GM12801 (cell line): ENCODE data around the gene DTNB.

Experiments used
- CTCF ChIP-seq: IDR thresholded peaks from one replicate; pipeline ENCODE4 v1.5.1; 2011; ENCODE audit warnings: control low read depth; ENCODE audit not compliant: insufficient read length; ENCODE audit errors: extremely low read depth

The DTNB gene

GRCh38 chr2:25673300-25674076 is at the start of gene DTNB:
DTNB (minus strand) TSS chr2:25673577; CDS start chr2:25652660, 20,917 bp downstream.
- no peak for TF ChIP-seq CTCF

GRCh38 chr2:25722224-25722623 is 48.8 kb upstream of the DTNB start:
- no peak for TF ChIP-seq CTCF

GRCh38 chr2:25720575-25720974 is 47.2 kb upstream of the DTNB start:
- TF ChIP-seq CTCF, result no peak

GRCh38 chr2:25714740-25715139 is 41.4 kb upstream of the DTNB start:
- TF ChIP-seq CTCF, result no peak

- TF ChIP-seq CTCF, result no peak
Measured at GRCh38 chr2:25712455-25712854, 39.1 kb upstream of the DTNB start.

GRCh38 chr2:25711675-25712354 is 38.4 kb upstream of the DTNB start:
- TF ChIP-seq CTCF, result no peak

GRCh38 chr2:25710750-25711149 is 37.4 kb upstream of the DTNB start:
- no peak for TF ChIP-seq CTCF
